Measurements from ENCODE around the gene CDKN1C. TPM values are rescaled to one million over a fixed set of nuclear protein-coding genes. Genes with fewer than 3 reads are reported as not detected.

Gene CDKN1C
- total RNA-seq, 1 donor from 2014 or later: 47.8 TPM

DNA sequence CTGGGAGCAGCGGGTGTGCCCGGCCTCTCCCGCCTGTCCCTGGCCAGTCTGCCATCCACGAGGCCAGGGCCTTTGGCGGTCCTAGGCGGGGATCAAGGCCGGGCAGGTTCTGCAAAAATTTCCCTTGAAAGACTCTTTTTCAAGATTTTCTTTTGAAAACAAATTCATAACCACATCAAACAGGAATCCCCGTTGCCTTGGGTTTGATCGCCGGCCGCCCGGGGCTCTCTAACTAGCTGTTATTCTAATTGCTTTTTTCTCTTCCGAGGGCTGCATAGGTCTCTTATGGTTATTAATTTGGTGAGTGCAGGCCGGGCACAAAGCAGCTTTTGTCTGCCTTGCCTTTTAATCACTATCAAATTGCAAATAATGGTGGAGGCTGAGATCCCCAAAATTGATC lies 42.0 kb downstream of the CDKN1C start:
- Mint-ChIP-seq H3K4me1 (peaks cover 33% of the 10 kb centered on the region), H3K27me3 (ENCODE audit: insufficient read depth, low read depth) (peaks cover 14% of the 10 kb centered on the region), H3K9me3 (no peaks in the 10 kb centered on the region), H3K36me3 (no peaks in the 10 kb centered on the region), H3K4me3 (no peak overlapping the region), H3K27ac (no peak overlapping the region)
- no peak overlapping the region for H2AFZ ChIP-seq (replicated peaks)
- H3K27me3 ChIP-seq: no peaks in the 10 kb centered on the region
- H3K9me3 ChIP-seq (ENCODE audit: low read depth): no peaks in the 10 kb centered on the region
- no peaks in the 10 kb centered on the region for H3K79me2 ChIP-seq (ENCODE audit: low read depth)
- DNase-seq (ENCODE audit: low spot score): no peak
- H3K36me3 ChIP-seq: no peaks in the 10 kb centered on the region
- peaks cover 12% of the 10 kb centered on the region for H3K4me1 ChIP-seq
- H3F3A ChIP-seq (ENCODE audit: low read depth): no peaks in the 10 kb centered on the region
- no peak overlapping the region for H3K27ac ChIP-seq
- TF ChIP-seq EZH2 (IDR thresholded peaks at IDR 0.05): no peak
- TF ChIP-seq, protein P1, sequence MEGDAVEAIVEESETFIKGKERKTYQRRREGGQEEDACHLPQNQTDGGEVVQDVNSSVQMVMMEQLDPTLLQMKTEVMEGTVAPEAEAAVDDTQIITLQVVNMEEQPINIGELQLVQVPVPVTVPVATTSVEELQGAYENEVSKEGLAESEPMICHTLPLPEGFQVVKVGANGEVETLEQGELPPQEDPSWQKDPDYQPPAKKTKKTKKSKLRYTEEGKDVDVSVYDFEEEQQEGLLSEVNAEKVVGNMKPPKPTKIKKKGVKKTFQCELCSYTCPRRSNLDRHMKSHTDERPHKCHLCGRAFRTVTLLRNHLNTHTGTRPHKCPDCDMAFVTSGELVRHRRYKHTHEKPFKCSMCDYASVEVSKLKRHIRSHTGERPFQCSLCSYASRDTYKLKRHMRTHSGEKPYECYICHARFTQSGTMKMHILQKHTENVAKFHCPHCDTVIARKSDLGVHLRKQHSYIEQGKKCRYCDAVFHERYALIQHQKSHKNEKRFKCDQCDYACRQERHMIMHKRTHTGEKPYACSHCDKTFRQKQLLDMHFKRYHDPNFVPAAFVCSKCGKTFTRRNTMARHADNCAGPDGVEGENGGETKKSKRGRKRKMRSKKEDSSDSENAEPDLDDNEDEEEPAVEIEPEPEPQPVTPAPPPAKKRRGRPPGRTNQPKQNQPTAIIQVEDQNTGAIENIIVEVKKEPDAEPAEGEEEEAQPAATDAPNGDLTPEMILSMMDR (IDR thresholded peaks at IDR 0.05): no peak
- no peak for TF ChIP-seq EZH2phosphoT487 (IDR thresholded peaks at IDR 0.05)
- no peak overlapping the region for H3K4me3 ChIP-seq
- H3K9ac ChIP-seq: no peak overlapping the region
- no peaks in the 10 kb centered on the region for H4K20me1 ChIP-seq (ENCODE audit: low read depth)
- H3K4me2 ChIP-seq: no peak overlapping the region

DNA sequence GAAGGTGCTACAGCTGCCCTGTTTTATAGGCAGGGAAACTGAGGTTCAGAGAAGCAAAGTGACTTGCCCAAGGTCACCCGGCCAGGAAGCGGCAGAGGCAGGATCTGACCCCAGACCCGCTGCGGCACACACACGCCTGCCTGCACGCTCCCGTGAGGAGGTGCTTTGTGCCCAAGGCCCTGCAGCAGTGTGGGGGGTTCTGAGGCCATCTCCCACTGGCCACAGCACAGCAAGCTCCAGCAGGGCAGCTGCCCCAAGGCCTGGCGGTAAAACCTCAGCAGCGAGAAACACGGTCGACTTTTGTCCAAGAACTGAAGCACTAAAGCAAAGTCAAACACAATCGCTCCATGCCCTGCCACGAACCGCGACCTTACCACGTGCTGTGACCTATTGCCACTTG lies 42.7 kb downstream of the CDKN1C start:
- H3K36me3 Mint-ChIP-seq: no peaks in the 10 kb centered on the region
- no peaks in the 10 kb centered on the region for H3K36me3 ChIP-seq
- TF ChIP-seq, protein P1 (IDR thresholded peaks at IDR 0.05): no peak
- TF ChIP-seq EZH2 (IDR thresholded peaks at IDR 0.05): no peak
- TF ChIP-seq EZH2phosphoT487 (IDR thresholded peaks at IDR 0.05): no peak
- H3K9me3 ChIP-seq (ENCODE audit: low read depth): no peaks in the 10 kb centered on the region
- H3K9ac ChIP-seq: no peak overlapping the region
- H3F3A ChIP-seq (ENCODE audit: low read depth): no peaks in the 10 kb centered on the region
- no peak overlapping the region for H3K4me3 Mint-ChIP-seq
- no peak overlapping the region for H3K27ac Mint-ChIP-seq
- H2AFZ ChIP-seq (replicated peaks): no peak overlapping the region
- no peaks in the 10 kb centered on the region for H3K27me3 ChIP-seq
- H3K4me1 ChIP-seq: peaks cover 14% of the 10 kb centered on the region
- no peak overlapping the region for H3K4me2 ChIP-seq
- peaks cover 17% of the 10 kb centered on the region for H3K27me3 Mint-ChIP-seq (ENCODE audit: insufficient read depth, low read depth)
- peaks cover 39% of the 10 kb centered on the region for H3K4me1 Mint-ChIP-seq
- no peak overlapping the region for H3K27ac ChIP-seq
- H3K4me3 ChIP-seq: no peak overlapping the region
- H4K20me1 ChIP-seq (ENCODE audit: low read depth): no peaks in the 10 kb centered on the region
- H3K9me3 Mint-ChIP-seq: no peaks in the 10 kb centered on the region
- no peak for DNase-seq (ENCODE audit: low spot score)
- no peaks in the 10 kb centered on the region for H3K79me2 ChIP-seq (ENCODE audit: low read depth)

DNA sequence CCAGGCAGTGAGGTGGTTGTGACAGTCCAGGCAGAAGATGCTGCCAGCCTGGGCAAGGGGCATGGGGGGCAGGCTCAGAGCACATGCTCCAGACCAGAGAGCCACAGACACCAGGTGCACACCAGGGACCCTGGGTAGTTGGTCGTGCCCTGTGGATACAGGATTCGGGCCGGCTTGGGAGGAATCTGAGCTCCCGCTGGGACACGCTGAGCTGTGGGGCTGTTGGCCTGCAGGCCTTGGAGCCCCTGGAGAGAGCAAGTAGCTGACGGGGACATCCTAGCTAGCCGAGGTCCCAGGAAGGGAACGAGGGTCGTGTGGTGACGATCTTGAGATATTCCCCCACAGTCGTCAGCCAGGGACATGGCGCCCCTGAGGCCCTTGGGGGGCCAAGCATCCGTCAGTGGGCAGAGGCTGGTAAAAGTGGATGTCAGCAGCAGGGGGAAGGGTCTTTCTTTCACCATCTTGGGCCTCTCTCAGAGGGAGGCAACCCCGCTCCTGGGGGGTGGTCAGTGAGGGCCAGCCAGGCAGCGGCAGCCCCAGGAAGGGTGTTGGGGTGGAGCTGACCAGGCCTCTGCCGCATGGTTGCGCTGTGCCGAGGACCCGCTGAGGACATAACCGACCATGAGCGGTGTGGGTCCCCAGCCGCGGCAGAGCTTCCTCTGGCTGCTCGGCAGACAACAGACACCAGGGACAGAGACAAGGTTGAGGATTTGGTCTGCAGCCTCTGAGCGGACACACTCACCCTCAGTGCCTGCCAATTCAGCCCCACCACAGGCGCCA lies 44.0 kb downstream of the CDKN1C start:
- Histone ChIP-seq H3K9ac (no peak overlapping the region), H3K27ac (no peak overlapping the region), H3K4me1 (peaks cover 25% of the 10 kb centered on the region), H4K20me1 (ENCODE audit: low read depth) (no peaks in the 10 kb centered on the region), H3K9me3 (ENCODE audit: low read depth) (no peaks in the 10 kb centered on the region), H3K27me3 (no peaks in the 10 kb centered on the region), H3K36me3 (no peaks in the 10 kb centered on the region), H2AFZ (replicated peaks) (no peak overlapping the region), H3K79me2 (ENCODE audit: low read depth) (no peaks in the 10 kb centered on the region), H3F3A (ENCODE audit: low read depth) (no peaks in the 10 kb centered on the region), H3K4me3 (no peak overlapping the region), H3K4me2 (no peak overlapping the region)
- Mint-ChIP-seq H3K36me3 (no peaks in the 10 kb centered on the region), H3K27me3 (ENCODE audit: insufficient read depth, low read depth) (peaks cover 17% of the 10 kb centered on the region), H3K27ac (peak overlapping the region; percentile 88), H3K4me1 (peaks cover 42% of the 10 kb centered on the region), H3K4me3 (no peak overlapping the region), H3K9me3 (no peaks in the 10 kb centered on the region)
- TF ChIP-seq, protein P1 (IDR thresholded peaks at IDR 0.05): no peak
- TF ChIP-seq EZH2 (IDR thresholded peaks at IDR 0.05) (no peak), EZH2phosphoT487 (IDR thresholded peaks at IDR 0.05) (no peak)
- DNase-seq (ENCODE audit: low spot score): no peak

Measured in neural progenitor cell (in vitro differentiated cells).